GM20431 (cell line): Measurements from ENCODE around the gene CHMP2B.

Source experiments
- in situ Hi-C: fragments of 300-500 bp; cut with MseI, MboI; formaldehyde crosslinking; loops from one replicate; pipeline ENCODE4 v1.15.0; 2020; ENCODE audit warnings: low sequenced_read_pairs; ENCODE audit not compliant: unreplicated experiment

The CHMP2B gene, protein sequence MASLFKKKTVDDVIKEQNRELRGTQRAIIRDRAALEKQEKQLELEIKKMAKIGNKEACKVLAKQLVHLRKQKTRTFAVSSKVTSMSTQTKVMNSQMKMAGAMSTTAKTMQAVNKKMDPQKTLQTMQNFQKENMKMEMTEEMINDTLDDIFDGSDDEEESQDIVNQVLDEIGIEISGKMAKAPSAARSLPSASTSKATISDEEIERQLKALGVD

DNA sequence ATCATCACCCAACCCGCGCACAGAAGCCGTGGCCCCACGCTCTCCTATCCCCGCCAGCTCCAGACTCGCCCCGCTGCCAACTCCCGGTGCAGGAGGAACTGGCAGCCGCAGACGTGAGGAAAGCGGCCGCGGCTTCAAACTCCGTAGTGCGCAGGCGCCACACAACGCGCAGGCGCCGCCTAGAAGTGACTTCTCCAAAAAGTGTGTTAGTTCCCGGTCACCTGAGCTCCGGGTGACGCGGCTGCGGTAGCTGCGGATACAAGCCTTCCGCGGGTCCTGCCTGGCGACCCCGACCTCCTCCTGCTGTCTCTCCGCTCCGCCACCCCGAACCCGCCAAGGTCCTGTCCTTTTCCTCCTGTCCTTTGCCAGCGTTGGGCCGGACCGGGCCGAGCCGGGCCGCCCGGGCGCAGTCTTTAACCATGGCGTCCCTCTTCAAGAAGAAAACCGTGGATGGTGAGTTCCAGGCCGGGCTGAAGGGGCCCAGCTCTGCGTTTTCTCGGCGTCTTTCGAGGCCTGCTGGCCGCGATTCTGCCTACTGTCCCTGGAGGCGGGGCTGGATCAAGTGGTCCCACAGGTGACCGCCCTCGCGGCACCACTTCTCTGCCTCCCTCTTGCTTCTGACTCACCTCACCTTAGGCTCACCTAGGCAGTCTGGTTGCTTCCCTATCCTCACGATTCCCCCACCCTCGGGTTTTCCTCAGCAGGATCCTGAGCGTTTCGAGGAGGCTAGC, at the start of gene CHMP2B:
Gene CHMP2B, plus strand, starts transcription at position 206 of the 731 bp plus-strand sequence. Its CDS starts 214 bp downstream, at position 420.
- in situ Hi-C loops: no loop called here

DNA sequence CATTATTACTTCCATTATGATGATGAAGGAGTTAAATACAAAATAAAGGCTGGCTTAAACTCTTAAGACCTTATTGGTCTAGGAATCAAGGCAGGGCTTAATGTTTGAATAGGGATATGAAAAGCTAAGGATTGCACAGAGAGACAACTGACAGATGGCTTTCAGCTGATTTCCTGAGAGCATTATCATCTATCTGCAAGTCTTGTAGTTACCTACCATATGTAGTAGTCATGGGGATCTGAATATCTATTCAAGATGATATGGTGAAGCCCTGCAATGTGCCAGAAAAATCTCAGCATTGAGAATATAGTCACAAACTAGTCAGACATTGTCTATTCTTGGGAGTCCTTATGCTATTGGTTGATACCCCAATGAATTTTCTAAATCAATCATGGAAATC, 47.5 kb upstream of the CHMP2B start:
- in situ Hi-C loops: no loop called here

DNA sequence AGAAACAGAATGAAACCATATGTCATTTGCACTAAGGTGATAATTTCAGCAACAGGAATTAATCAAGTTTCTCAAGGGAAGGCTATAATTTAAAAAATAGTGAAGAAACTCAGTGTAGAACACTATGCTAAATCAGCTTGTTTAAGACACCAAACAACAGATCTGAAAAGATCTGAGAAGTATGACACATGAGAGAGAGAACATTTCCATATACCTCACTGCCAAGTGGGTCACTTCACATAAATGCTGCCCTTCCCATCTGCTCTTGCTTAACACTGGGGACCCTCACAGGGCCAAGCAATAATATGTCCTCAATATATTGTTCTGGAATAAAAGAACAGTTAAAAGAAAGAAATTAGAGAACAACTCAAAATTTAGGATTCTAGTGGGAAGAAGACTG, 45.6 kb upstream of the CHMP2B start:
- in situ Hi-C loops: no loop called here

DNA sequence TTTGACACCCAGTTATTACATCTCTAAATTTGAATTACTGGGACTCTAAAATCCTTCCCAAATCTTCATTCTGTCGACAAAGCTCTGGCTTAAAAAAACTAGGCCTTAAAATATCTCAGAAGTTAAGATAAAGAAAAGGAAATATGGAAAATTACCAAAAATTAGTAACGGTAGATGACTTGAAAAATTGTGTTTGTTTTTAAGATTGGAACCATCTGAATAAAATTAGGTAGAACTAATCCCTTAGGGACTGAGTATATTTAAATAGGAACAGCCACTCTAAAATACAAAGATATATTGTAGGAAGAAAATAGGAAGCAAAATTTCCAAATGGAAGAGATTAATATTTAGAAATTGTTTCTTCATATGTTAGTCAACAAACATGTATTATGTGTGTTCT, 45.1 kb upstream of the CHMP2B start:
- in situ Hi-C loops: no loop called here

DNA sequence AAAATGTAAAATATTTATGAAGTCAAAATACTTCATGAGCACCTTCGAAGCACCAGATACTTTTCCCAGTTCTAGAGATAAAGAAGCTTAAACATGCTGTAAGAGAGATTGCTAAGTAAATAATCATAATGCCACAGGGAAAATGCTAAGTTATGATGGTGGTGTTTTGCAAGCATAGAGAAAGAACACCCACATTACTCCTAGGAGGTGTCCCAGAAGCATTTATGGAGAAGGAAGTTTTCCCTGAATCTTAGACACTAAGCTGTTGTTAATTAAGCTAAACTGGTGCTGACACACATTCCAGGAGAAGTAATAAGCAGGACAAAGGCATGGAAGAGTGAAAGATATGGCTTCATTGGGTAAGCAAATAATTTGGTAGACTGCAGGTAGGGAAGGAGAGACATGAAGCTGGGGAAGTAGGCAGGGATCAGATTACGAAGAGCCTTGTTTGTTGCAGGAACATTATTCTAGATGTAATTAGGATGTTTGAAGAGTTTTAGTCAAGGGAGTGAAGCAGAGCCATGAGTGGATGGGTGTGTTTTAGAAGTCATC, 40.4 kb upstream of the CHMP2B start:
- in situ Hi-C loops: no loop called here

DNA sequence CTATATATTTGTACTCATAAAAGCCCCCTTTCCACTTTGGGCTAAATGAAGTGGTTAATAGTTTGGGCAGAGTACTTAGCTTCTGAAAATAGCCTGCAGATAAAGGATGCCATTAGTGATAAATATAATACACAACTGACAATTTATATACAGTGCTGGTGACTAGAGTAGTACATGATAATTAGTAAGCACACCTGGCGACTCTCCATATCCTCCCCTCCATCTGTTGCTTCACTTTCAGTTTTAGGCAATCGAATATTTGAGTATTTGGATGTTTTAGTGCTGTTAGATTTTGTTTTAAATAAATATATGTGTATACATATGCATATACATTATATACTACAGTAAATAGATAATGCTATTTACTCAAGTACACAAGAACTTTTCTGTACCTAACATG, 35.9 kb upstream of the CHMP2B start:
- in situ Hi-C loops: no loop called here

DNA sequence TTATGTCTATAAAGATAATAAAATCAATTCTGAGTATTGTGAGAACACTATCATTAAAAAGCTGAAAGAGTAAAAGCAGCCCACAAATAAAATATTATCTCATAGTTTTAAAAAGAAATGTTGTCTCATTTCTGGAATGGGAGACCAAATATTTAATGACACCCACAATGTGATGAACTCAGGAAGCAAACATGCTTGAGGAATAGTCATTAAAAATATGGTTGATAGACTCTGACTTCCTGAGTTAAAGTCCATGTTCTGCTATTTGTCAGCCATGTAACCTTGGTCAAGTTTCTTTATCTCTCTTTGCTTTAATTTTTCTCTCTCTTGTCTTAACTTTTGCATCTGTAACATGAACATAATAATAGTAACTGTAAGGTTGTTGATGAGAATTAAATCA, 35.5 kb upstream of the CHMP2B start:
- in situ Hi-C loops: no loop called here

DNA sequence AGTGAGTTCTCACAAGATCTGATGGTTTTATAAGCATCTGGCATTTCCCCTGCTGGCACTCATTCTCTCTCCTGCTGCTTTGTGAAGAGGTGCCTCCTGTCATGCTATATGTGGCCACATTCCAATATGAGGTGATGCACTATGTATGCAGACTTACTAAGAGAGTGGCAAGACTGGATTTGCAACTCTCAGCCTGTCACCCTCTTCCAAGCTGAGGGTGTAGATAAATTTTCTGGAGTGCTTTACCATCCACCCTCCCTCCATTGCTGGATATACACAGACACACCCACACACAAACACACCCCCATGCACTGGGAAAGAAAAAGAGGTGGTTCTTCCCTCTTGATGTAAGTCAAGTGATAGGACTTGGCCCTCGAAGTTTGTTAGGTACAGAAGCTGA, 30.2 kb upstream of the CHMP2B start:
- in situ Hi-C loops: no loop called here

DNA sequence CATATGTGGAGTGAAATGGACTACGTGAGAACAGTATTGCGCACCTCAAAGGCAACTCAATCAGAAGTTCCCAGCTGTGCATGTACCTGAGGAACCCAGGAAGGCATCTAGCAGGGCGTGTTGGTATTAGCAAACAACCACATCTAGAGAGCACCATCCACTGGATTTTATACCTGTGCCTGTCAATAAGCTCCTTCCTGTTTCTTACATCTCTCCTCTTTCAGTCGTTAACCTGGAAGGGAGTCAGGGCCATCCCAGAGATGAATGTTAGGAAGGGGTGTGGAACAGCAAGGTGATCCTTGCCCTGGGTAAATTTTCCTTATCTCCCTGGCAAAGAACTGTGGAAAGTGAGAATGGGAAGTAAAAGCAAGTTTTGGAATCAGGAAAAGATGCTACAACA, 29.6 kb upstream of the CHMP2B start:
- in situ Hi-C loops: no loop called here

DNA sequence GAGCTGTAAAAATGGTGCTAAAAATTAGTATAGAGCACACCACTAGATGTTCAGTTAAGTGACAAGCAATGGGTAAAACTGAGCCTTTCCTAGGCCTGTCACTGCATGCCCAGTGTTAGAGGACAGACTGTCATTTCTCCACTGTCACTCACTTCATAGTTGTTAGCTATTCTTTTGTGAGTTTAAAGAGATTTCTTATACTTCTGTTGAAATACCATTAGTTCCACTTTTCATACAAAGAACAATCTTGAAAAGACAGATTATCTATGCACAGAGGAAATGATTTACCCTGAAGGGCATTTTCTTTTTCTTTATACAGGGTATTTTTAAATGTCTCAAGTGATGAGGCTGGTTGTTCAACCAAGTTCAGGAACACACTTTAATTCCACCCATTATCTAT, 28.3 kb upstream of the CHMP2B start:
- in situ Hi-C loops: no loop called here

DNA sequence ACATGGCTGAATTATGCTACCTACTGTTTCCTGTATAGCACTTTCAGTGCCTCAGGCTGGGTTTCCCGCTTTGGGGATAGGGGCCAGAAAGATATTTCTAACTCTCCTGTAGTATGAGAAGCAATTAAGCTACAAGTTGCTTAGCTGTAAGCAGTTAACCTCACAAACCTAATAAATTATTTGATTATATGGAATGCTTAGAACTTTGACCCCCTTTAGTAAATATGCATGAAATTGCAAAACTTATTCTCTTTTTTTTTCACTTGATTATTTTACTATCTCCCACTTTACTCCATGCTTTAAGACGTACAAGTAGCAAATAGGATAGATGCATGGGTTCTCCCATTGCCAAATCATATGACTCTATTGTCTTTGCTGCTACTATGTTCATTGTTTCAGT, 27.5 kb upstream of the CHMP2B start:
- in situ Hi-C loops: no loop called here

DNA sequence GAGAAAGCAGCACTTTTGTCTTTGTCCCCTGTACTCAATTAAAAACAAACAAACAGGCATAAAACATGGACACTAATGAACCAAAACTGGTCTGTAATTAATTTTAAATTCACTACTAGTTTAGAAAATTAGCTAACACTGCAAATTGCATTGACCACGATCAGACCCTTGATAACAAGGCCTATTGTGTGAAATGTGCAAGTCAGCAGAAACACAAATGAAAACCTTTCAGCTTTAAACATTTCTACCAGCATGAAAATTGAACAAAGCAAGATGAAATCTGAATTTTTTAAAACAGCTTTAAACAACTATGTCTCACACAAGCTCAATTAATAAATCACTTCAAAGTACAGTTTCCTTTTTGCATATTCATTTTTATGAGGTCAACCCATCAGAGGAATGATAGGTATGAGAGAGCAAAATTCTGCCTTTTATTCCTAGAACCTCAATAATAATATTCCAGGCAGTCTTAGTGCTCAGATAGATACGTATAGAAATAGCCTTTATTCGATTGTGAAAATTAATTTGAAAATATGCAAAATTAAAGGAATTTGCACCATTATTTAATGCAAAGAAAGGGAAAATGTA, 27.0 kb upstream of the CHMP2B start:
- in situ Hi-C loops: no loop called here

DNA sequence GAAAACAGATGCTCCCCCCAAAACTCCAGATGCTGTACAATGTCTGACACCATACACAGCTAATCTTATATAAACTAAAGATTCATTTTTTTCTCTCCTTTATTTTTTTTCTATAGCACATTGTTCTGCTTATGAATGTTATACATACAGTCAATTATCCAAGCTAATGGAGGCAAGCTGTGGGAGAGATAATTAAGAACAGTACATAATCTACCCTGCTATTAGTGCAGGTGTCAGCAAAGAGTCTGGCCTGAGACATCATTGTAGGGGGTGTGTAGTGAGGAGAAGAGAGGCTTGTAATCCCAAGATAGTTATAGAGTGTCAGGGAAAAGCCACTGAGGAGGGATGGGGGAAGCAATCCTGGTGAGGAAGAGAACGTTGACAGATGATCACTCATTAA, 25.4 kb upstream of the CHMP2B start:
- in situ Hi-C loops: no loop called here

DNA sequence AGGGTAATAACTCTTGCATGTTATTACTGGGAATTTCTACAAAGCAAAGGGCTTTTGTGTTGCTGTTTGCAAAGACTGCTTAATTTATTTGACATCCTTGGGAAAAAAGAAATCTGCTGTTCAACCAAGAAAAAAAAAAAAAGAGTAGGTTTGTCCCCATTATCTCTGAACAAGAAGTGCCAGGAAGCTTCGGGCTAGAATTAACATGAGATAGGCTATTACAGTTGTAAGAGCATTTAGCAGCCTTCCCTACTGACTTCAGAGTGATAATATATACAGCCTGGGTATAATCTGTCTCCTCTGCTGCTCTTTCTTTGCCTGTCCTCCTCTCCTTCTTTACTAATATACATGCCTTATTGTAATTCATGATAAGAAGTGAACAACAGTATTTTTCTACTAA, 23.3 kb upstream of the CHMP2B start:
- in situ Hi-C loops: no loop called here

DNA sequence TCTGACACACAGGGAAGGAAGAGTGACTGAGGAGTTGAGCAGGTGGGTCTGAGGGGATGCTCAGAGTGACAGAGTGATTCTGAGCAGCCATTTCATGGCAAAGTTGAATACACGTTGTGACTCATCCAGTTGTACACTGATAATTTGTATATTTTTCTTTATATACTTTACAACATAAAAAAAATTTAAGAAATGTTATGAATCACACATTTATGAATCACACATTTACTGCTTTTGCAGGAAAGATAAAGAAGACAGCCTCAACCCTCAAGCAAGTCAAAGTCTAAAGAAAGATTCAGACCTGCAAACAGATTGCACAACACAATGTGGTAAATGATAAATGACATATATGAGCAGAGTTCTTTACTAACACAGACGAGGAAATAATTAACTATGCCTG, 21.0 kb upstream of the CHMP2B start:
- in situ Hi-C loops: no loop called here

DNA sequence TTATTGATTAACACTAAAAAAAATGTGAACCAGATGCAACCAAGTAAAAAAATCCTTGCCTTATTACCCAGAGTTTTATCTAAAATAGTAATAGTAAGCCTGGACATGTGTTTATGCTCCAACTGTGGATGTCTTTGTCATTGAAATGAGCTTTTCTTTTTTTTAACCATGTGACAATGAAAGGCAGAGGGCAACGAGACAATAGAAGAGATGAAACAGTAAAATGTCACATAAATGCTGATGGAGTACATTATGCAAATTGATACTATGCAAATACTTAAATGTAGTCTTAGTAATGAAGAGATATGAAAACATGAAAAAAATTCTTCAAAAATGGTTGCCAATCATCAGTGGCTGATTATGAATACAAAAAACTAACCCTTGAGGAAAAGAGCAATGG, 20.5 kb upstream of the CHMP2B start:
- in situ Hi-C loops: no loop called here

DNA sequence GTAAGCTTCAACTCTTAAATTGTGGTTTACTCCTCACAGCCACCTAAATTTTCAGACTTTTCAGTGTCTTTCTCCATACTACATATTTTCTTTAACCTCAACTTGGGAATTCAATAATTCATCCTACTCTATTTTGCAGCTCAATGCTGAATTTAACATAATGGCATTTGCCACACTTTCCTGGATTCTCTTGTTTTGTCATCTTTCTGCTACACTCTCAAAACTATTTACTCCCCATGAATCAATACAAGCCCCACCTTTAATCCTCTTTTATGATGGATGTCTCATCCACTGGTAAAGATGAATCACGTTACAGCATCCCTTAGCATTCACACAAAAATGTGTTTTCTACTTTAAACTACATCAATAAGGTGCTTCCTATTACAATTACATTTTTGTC, 19.6 kb upstream of the CHMP2B start:
- in situ Hi-C loops: no loop called here

DNA sequence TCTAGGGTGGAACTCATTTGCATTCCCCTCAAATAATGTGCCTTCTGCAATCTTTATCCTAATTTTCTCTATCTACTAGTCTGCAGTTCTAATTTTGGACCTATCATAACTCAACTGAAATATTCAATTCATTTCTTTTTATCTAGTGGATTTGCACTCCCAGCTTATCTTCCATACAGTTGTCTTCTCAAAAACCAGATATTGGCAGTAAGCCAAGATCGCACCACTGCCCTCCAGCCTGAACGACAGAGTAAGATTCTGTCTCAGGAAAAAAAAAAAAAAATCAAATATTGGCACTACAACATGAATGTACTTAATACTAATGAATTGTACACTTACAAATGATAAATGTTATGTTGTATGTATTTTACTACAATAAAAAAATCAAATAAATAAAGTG, 18.0 kb upstream of the CHMP2B start:
- in situ Hi-C loops: no loop called here

DNA sequence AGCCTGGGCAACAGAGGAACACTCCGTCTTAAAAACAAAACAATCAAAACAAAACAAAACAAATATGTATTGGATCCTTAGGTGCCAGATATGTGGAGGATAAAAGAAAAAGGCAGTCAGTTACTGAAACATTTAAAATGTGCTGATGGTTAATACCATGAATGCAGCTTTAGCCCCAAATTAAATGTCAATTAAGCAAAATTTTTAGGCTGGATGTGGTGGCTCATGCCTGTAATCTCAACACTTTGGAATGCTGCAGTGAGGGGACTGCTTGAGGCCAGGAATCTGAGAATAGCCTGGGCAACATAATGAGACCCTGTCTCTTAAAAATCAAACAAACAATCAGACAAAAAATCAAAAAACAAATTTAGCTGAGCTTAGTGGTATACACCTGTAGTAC, 8.5 kb upstream of the CHMP2B start:
- in situ Hi-C loops: no loop called here

DNA sequence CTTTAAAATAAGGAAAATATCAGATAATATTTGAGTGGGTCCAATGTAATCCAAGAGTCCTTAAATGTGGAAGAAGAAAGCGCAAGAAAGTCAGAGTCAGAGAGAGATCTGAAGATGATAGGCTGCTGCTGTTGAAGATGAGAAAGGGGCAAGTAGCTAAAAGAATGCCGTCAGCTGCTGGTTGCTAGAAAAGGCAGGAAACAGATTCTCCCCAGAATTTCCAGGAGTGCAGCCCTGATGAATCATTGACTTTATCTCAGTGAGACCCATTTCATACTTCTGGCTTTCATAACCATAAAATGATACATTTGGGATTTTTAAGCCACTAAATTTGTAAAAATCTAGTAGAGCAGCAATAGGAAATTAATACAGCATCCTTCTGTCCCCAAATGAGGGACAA, 7.5 kb upstream of the CHMP2B start:
- in situ Hi-C loops: no loop called here

DNA sequence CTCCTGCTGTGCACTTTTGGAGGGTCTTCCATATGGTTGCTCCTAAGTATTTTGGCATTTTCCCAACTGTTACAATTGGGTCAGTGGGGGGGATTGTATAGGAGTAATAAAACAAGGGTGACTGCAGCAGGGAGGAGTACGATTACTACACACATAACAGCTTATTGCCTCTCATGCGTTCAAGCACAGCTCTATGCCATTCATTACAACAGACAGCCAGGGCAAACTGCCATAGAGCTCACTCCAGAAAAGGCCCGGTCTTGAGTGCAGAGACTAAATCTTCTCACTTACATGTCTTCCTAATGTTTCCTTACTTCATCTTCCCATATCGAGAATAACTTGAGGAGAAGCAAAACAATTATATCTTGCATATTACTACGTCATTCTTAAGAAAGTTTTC, 1.4 kb upstream of the CHMP2B start:
- in situ Hi-C loops: no loop called here

DNA sequence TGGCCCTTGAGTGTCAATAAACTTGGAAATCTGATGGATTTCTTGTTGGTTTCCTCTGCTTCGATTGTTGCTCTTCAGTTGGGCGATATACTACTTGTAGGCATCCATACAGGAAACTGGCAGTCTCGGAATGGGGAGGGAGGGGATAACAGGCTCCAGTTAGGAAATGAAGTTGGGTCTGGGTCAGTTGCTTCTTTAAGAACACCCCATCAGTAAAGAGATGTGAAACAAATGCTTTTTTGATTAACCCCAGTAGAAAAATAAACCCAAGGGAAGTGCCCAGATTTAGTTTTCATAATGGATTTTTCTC, 681 bp downstream of the CHMP2B start:
- in situ Hi-C loops: no loop called here
